GM19328 (cell line): ENCODE data around the gene ENG.
"Not testable (repeated sequence)": the region's sequence is repeated elsewhere in the genome, so short reads cannot be mapped to it uniquely, and the experiment has no call there.

Experiments used
- ATAC-seq: cut with Tn5 transposase; IDR thresholded peaks from one replicate; pipeline ENCODE4 v1.9.1; 2021; ENCODE audit warnings: mild to moderate bottlenecking, moderate library complexity; ENCODE audit not compliant: unreplicated experiment

The ENG gene

GRCh38 chr9:127796225-127796813, 58.1 kb downstream of the ENG start:
- no peak for ATAC-seq

- no peak for ATAC-seq
These were observed 60.3 kb downstream of the ENG start for GRCh38 chr9:127794001-127794791.

DNA sequence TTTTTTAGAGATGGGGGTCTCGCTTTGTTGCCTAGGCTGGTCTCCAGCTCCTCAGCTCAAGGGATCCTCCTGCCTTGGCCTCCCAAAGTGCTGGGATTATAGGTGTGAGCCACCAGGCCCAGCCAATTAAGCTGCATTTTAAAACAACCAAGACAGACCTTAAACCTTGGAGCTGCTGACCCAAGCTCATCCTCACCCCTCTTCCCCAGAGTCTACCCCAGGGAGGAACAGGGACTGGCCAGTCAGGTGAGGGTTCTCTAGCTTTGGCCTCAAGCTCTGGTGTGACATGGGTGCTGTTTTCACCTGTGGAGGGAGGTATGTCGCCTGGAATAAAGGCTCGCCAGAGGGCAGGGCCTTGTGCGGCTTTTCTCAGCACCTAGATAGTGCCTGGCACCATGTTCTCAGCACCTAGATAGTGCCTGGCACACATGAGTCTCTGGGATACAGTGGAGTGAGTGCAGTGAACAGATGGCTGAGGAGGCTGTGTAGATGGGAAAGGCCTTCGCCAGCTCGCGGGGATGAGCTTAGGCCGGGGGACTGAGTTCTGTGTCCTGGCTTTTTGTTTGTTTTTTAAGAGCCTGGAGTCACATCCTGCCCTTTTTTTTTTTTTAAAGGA, 61.3 kb downstream of the ENG start:
- no peak for ATAC-seq

DNA sequence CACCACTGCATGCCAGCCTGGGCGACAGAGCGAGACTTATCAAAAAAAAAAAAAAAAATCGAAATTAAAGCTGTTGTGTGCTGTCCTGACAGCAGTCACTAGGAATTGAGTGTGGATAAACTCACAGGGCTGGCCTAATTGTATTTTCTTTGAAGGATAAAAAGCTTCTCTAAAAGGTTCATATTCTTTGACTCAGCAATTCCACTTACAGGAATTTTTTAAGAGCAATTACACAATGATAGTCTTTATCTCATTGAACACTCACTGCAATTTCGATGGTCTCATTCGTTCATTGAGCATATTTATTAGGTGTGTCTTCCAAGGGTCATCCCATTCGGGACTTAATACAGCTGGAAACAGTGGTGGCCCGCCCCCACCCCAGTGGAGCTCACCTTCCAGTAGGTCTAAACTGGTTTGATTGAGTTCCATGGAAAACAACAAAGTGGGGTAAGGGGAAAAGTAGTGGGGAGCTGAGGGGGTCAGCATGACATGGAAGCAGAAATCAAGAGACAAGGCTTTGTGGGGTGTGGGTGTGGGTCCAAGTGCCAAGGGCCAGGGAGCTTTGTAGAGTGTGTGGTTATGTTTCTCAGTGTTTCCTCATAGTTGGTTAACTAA, 61.9 kb downstream of the ENG start:
- no peak for ATAC-seq

GRCh38 chr9:127791085-127791484, 63.4 kb downstream of the ENG start:
- ATAC-seq = no peak

DNA sequence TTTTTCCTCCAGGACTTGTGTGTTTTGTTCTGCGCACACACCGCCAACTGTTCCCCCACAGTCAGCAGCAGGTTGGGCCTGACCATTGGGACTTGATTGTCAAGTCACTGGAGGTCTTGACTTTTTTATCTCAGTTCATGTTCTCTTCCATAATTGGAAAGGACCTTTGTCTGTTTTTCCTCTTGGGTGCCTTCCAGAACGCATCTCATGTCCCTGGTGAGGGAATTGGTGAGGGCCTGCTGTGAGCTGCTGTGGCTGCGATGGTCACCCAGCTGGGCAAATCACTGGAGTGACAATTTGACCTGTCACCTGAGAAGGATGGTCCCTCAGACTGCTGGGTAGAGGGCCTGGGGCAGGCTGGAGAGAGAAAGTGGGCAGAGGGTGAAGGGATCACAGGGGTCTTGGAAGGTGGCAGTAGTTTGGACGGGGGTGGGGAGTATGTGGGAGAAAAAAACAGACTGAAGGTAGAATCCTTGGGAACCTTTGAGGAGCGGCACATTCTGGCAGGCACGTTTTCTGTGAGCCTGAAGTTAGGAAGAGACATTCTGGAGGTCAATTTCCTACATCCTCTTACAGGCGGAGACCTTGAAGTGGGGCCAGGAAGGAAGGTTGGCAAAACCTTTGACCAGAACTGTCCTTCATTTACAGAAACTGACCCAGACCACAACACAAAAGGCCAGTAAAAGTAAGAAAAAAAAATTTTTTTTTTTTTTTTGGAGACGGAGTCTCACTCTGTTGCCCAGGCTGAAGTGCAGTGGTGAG, 64.2 kb downstream of the ENG start:
- ATAC-seq = no peak

GRCh38 chr9:127789179-127789578, 65.3 kb downstream of the ENG start:
- no peak for ATAC-seq

DNA sequence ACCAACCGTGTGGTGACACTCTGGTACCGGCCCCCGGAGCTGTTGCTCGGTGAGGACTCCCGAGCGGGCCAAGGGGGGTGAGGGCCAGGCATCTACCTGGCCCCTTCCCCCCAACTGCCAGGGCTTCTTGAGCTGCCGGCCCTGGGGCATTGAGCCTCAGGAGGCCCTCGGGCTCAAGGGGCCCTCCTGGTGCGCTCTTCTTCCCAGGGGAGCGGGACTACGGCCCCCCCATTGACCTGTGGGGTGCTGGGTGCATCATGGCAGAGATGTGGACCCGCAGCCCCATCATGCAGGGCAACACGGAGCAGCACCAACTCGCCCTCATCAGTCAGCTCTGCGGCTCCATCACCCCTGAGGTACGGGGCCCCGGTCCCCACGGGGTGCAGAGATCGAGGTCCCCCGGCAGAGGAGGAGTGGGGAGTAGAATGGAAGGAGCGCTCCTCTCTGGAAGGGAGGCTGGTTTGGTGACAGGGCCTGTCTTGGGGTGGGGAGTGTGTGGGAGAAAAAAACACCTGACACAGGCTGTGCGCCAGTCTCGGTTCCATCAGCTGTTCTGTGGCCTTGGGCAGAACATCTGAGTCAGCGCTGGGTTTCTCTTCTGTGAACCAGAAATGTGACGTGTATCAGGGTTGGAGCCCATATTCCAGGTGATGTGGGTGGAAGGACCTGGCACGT, 66.0 kb downstream of the ENG start:
- ATAC-seq = no peak

DNA sequence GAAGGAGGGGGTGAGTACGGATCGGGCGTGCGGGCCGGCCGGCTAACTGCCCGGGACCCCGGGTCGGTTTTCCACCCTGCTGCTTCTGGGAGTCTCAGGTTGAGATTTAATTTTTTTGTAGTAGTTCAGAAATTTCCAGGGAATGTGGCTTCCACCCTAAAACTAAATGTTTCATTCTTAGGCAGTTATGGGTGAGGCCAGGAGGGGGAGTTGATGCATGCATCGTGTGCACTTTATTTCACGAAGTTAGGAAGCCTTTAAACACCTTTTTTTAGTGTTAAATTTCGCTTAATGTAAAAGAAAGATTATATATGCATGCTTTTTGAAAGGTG, 67.7 kb downstream of the ENG start:
- no peak for ATAC-seq

DNA sequence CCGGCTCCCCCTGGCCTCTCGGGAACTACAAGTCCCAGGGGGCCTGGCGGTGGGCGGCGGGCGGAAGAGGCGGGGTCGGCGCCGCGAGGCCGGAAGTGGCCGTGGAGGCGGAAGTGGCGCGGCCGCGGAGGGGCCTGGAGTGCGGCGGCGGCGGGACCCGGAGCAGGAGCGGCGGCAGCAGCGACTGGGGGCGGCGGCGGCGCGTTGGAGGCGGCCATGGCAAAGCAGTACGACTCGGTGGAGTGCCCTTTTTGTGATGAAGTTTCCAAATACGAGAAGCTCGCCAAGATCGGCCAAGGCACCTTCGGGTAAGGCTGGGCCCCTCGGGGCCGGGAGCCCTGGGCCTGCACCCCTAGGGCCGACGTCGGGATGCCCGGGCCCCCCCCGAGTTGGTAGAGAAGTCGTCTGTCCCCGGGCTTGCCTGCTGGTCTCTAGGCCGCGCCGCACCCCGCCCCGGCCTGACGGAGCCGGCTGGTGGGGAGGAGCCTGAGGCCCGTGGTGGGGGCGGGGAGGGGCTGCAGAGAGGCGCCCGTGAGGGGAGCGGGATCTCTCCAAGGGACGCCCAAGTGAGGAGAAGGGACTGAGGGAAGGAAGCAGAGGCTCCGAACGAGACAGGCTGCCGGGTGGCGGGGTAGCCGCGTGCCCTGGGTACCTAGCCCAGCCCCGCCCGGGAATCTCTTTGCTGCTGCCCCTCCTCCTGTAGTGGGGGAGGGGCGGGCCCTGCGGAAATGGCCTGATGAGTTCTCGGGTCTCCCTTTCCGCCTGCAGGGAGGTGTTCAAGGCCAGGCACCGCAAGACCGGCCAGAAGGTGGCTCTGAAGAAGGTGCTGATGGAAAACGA, 68.3 kb downstream of the ENG start, which contains the start of gene CDK9:
Gene CDK9, plus strand, starts transcription at position 102 of the 840 bp plus-strand sequence. Its CDS starts 115 bp downstream, at position 217.
- peak; percentile 57 for ATAC-seq

DNA sequence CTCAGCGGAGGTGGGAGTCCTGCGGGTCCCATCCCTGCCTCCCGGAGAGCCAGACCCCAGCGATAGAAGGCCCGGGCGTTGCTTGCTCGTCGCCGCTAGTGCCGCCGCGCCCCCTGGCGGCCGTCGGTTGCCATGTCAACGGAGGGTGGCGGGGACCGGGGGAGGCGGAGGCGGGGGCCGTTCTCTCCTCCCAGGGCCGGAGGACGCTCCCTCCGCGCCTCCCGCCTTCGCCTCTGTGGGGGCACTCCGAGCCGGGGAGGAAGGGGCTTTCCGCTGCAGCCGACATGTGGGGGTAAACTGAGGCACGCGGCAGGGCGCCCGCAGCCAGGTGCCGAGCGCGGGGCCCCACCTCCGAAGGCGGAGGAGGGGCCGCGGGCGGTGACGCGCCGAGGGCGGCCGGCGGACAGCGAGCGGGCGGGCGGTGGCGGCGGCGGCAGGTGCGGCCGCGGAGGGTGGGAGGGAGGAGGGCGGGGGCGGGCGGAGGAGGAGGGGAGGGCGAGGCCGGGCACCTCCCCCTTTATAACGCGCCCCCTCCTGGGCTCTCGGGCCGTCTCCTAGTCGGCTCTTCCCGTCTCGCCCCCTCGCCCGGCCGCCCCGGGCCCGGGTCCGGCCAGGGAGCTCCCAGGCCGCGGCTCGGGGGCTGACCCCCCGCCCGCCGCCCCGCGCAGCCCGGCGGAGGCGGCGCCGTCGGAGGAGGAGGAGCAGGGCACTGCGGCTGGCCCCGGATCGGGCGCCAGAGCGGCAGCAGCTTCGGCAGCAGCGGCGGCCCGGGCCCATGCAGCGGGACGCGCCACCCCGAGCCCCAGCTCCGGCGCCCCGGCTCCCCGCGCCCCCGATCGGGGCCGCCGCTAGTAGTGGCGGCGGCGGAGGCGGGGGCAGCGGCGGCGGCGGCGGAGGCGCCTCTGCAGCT, 69.2 kb downstream of the ENG start:
- peak; percentile 45 for ATAC-seq

DNA sequence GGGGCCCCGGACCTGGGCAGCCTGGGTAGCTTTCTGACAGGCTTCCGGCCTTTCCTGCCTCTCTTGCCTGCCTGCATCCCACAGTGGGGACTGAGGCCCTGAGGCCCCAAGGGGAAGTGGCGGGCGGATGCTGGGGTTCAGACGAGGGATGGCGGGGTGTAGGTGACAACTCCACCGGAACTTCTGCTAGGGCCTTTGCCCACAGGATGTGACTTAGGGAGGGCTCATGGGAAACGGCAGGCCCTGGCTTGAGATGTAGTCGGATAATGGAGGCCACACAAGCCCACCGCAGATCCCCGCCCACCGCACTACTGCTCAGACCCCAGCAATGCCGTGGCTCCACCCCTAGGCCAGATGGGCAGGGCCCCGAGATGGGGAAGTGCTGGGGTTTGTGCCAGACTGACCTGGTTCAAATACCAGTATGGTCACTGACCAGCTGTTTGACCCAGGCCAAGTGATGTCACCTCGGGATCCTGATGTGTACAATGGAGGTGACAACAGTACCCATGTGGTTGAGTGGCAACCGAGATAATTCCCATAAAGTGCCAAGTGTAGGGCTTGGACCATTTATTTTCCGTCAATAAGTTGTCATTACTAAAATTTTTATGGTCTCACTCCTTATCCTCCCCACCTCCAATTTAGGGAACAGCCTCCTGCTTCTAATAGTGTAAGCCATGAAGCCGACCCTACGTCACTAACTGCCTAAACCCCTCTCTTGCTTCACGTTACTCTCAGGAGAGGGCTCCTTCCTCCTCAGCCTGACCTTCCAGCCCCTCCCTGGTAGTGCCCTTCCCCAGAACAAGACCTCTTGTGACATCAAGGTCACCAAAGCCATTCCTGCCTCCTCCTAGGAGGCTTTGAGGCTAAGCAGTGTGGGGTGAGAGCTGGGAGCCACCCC, 71.1 kb downstream of the ENG start:
- ATAC-seq = no peak

- ATAC-seq = no peak
These were observed 72.7 kb downstream of the ENG start for GRCh38 chr9:127781806-127782205.

DNA sequence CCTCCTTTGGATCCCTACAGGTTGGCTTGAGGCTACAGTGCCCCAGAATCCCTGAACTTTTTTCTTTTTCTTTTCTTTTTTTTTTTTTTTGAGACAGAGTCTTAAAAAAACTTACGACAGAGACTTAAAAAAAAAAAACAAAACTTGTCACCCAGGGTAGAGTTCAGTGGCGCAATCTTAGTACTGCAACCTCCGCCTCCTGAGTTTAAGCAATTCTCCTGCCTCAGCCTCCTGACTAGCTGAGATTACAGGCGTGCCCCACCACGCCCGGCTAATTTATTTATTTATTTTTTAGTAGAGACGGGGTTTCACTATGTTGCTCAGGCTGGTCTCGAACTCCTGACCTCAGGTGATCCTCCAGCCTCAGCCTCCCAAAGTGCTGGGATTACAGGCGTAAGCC, 73.5 kb downstream of the ENG start:
- not testable (repeated sequence) for ATAC-seq

DNA sequence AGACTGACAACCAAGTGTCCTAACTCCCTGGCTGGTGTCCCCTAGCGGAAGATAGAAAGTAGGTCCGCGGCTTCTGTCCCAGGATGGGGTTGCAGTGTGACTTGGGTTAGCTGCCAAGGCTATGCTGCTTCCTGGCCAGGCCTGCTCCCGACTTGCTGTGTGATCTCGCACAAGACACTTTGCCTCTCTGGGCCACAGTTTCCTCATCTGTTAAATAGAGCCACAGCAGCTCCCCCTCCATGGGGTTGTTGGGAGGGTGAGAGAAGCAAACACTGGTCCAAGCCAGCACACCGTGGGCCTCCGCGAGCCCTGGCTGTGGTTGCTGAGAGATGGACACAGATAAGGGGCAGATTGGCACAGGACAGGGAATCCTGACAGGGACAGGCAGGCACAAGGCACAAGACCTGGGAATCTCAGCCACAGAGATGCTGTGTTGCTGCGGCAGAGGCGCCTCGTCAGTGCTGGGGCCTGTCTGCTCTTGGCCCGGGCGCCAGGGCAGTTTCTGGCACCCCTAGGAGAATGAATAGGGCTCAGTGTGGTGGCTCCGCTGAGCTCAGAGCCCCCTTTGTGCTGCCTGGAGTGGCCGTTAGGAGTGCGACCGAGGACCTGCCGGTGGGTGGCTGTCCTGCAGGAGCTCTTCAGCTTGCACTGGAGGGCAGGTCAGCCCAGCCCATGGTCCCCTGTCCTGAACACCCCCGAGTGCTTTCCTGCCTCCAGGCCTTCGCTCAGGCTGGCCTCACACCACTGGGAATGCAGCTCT, 74.2 kb downstream of the ENG start:
- no peak for ATAC-seq

DNA sequence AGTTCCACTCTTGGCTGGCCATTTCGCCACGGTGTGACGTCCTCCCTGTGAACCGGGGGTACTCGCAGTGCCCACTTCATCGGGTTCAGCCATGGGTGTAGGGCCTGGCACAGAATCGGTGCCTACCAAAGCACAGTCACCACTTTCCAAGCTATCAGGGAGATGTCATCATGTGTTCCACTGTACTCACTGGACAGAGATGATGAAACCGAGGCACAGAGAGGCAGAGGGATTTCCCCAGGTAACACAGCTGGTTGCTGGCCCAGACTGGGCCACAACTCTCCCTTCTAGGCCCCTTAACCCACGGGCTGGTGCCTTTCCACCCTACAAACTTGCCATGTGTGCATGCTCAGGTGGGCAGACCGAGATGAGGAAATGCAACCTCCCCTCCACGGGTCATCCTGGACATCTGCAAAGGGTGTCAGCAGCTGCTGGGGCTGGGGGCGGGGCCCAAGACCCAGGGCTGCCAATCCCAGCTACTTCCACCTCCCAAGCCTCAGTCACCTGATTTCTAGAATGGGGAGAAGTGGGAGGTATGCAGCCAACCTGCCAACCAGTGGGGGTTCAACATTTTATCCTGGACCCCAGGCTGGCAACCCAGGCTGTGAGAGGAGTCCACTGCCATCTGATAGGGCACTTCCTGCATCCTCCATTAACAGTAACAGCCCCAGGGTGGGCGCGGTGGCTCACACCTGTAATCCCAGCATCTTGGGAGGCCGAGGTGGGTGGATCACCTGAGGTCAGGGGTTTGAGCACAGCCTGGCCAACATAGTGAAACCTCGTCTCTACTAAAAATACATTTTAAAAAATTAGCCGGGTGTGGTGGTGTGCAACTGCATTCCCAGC, 75.1 kb downstream of the ENG start:
- ATAC-seq = no peak
